Measurements from ENCODE around the gene KCNJ16. TPM values are rescaled to one million over a fixed set of nuclear protein-coding genes. Genes with fewer than 3 reads are reported as not detected.

KCNJ16 gene
- polyA plus RNA-seq, 1 donor, result 0.31 TPM

- DNase-seq, result no peak
These were observed 96.1 kb downstream of the KCNJ16 start for GRCh38 chr17:70171159-70171558.

- no peak for DNase-seq
These were observed 97.4 kb downstream of the KCNJ16 start for GRCh38 chr17:70172449-70172848.

DNA sequence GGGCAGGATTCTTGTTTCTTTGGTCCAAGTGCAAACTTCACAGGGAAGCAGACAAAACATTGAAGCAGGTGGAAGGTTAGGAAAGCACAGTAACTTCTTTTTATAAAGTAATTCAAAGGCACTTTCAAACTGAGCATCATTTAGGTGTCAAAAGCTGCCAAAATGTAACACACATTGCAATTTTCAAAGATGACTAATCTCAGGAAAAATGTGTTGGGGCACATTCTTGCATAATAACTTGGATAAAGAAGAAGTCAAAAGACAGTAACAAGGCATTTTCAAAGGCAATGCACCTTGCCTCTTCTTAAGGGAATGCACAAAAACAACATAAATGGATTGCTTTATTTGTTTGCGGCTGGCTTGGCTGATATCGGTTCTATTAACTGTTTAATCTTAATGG is 97.9 kb downstream of the KCNJ16 start:
- no peak for DNase-seq

- DNase-seq, result no peak
These were observed 98.7 kb downstream of the KCNJ16 start for GRCh38 chr17:70173681-70174080.

DNA sequence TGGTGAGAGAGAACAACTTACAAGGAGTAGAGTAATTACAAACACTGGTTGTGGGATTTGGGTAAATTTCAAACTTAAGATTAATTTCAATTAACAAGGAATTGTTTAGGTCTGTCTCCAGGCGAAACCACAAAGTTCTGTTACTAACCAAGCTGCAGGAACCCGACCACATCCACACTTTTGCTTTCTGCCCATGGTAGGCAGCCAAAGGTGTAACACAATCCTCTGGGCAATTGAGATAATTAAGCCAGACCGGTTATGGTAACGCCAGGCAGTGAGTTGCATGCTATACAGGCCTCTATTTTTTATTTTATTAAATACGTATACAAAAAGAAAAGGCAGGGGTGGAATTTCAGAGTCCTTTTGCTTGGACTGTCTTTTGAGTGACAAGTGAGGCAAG is 106.4 kb downstream of the KCNJ16 start:
- DNase-seq, result no peak

DNA sequence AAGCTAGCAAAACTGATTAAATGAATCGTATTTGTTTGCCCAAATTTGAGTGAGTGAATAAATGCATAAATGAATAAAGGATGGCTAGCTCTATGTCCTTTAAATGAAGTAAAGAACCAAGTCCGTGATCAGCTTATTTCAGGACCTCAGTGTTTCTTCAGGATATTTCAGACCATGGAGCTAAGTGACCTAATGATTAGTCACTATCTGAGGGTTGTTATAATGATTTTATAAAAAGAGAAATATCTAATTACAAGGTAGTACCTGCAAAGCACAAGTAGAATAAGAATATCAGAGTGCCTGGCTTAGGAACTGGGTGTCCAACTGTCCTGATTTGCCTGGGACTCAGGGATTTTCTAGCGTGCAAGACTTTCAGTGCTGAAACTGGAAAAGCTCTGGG is 106.8 kb downstream of the KCNJ16 start:
- DNase-seq, result no peak

DNA sequence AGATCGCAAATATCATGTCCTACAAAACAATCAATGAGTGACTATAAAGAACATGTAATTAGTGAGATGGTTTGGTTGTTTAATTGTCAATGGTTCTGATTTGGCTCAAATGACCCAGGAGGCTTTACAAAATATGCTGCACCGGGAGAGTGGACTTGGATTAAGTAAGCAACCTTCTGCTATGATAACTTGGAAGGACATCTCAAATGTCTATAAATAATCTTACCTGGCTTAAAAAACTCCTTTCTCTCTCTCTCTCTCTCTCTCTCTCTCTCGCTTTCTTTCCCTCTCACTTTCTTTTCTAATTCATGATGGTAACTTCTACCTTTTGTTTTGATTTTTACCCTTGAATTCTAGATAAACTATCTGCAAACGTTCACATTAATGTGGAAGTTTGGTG is 108.5 kb downstream of the KCNJ16 start:
- no peak for DNase-seq

GRCh38 chr17:70184207-70184606 is 109.2 kb downstream of the KCNJ16 start:
- DNase-seq, result no peak

- DNase-seq, result no peak
These were observed 109.7 kb downstream of the KCNJ16 start for GRCh38 chr17:70184770-70185169.

Other genes starting within 250 kb of the KCNJ16 start
- gene KCNJ2, start 94.3 kb downstream of the KCNJ16 start, polyA plus RNA-seq (ENCODE audit: insufficient read length), result 3.4 TPM